Measurements from ENCODE around the gene USP6NL.
A peak's percentile ranks its signal among the peaks of the same experiment; 100 is the strongest.
"Not testable (repeated sequence)": the region's sequence is repeated elsewhere in the genome, so short reads cannot be mapped to it uniquely, and the experiment has no call there.

Gene USP6NL

DNA sequence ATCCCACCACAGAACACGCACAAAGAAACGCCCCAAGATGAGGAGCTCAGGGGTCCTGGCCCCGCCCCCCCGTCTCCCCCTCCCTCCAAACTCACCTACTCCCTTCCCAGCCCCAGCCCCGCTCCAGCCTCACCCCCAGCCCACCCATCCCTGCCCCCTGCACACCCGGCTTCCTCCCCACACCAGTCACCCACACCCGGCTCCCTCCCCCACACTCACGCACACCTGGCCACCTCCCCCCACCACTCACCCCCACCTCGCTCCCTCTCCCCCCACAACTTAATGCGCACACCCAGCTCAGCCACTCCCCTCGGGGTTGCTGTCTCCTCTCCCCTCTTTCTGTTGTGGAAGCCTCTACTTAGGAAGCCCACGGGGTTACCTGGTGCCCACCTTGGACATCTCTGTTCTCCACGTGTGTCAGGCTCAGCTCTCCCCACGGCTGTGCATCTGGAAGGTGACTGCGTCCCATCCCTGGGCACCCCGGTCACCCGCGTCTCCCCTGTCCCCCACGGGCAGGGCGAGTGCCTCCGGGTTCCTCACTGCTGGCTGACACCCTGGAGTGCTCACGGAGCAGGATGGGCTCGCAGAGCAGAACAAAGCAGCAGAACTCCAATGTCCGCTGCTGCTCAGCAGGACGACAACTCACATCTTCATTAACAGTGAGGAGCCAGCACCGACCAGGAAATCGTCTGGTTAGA lies 166.8 kb downstream of the USP6NL start:
- no peak for DNase-seq (ENCODE audit: low spot score)

DNA sequence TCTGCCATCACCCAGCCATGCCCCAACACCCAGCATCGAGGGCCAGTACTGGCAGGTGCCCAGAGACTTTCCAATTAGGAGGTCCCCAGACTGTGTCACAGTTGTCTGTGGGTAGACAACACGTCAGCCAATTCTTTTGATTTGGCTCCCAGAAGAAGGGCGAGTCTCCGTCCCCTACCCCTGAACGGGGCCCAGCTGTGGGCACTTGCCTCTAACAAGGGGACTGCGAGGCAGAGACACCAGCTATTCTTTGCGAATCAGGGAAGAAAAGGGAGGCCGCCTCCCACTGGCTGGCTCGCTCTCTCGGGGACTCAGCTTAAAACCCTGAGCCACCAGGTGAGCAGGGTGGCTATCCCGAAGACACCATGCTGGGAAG lies 167.3 kb downstream of the USP6NL start:
- no peak for DNase-seq (ENCODE audit: low spot score)

DNA sequence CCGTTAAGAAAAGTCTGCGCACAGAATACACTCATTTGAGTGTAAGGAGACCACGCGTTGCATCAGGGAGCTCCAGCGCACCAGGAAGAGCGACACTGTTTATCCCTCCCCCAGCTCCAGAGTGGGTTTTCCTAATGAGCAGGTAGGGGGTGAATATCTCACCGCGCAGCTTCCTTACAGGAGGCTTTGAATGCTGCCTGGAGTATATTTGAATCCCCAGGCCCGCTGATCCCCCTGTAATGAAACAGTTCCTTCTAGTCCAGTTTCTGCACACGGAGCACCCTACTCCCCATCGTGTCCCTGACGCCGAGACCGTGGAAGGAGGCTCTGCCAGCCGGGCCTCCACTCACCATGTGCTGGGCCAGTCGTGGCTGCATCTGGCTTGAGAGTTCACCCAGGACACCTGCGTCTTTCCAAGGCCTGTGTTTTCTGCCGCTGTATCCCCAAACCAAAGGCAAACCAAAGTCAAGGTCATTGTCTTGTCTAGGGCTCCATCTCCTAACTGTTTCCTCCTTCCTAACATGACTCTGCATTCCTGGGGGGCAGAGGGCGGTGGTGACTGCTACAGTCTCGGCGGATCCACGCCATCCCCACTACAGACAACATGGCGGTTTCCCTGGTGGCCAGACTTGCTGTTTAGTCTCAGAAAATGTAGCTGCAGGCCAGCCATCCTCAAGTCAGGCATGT lies 167.8 kb downstream of the USP6NL start:
- no peak for DNase-seq (ENCODE audit: low spot score)

DNA sequence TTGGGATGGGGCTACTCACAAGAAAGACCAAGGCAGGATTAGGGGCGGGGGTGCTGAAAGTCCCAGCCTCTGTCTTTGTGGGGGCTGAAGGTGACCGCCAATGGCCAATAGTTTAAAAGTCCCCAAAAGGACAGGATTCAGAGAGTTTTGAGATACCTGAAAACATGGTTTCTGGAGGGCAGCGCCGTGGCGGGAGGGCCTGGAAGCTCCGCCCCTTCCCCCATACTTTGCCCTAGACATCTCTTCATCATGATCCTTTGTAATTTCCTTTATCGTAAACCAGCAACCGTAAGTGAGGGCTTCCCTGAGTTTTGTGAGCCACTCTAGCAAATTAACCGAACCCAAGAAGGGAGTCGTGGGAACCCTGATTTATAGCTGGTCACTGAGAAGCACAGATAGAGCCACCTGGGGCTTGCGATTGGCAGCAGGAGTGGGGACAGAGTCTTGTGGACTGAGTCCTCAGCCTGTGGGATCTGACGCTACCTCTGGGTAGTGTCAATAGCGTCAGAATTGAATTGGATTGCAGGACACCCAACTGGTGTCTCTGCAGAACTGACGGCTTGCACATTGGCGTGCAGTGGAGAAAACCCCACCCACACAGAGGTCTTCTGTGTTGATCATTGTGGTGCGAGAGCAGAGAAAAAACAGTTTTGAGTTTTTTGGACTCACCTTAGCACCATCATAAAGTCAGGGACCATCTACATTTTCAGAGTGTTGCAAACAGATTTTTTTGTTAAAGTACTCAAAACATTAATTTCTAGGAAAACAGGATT lies 169.3 kb downstream of the USP6NL start:
- DNase-seq (ENCODE audit: low spot score), result no peak

DNA sequence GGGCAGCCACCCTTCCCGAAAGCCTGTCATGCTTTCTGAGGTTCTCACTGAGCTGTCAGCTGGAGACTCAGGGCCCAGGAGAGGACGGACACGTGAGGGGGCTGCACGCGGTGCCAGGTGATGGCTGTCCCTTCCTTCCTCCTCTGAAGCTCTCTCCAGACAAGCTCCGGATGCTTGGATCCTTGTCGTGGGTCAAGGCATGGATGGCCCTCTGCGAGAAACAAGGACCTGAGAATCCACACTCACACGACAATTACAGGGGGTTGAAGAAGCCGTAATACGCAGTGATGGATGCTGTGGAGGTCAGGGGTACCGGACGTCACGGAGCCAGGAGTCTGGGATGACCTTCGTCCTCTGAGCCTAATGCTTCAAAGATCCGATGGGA lies 170.3 kb downstream of the USP6NL start:
- DNase-seq (ENCODE audit: low spot score), result no peak

DNA sequence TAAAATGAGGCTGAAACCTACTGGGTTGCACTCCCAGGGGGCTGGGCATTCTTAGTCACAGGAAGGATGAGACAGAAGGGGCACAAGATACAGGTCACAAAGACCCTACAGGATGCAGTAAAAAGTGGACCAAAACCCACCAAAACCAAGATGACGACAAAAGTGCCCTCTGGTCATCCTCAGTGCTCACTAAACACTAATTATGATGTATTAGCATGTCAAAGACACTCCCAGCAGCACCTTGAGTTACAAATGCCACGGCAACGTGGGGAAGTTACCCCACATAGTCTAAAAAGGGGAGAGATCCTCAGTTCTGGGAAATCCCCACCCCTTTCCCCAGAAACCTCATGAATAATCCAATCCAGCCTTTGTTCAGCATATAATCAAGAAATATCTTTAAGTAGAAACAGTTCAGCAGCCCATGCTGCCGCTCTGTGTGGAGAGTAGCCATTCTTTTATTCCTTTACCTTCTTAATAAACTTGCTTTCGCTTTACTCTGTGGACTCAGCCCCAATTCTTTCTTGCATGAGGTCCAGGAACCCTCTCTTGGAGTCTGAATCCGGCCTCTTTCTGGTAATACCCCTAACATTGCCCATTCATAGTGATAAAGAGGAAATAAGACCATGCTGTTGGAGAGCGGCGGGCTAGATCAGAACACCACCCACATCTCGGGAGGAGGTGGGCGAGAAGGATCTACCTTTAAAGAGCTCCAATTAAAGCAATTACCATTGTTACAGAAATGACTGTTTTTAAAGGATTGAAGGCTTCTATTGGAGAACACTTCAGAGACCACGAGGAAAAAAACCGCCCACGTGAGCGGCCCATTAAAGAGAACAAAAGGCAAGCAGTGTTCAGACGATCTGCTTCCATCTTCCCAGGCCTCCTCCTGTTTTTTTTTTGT lies 170.9 kb downstream of the USP6NL start:
- DNase-seq (ENCODE audit: low spot score), result no peak

DNA sequence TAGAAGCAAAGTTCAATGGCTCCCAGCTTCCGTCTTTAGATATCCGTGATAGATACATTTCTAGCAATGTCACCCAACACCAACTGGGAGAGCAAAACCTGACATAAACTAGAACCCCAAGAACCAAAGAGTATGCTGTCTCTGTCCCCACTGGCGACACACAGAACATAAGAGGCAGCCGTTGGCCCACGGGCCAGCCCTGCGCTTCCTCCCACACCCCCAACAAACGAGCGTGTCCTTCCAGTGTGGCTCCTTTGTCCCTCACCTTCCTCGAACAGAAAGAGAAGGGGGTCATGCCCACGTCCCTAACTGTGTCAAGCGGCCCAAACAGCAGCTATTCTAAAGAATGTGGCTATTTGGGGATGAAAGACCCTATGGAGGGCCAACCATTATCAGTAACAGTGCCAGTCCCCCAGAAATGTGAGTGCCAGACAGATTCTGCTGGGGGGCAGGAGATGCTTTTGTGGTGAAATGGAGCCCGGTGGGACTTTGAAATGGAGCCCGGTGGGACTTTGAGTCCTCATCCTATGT lies 171.9 kb downstream of the USP6NL start:
- DNase-seq (ENCODE audit: low spot score), result no peak

DNA sequence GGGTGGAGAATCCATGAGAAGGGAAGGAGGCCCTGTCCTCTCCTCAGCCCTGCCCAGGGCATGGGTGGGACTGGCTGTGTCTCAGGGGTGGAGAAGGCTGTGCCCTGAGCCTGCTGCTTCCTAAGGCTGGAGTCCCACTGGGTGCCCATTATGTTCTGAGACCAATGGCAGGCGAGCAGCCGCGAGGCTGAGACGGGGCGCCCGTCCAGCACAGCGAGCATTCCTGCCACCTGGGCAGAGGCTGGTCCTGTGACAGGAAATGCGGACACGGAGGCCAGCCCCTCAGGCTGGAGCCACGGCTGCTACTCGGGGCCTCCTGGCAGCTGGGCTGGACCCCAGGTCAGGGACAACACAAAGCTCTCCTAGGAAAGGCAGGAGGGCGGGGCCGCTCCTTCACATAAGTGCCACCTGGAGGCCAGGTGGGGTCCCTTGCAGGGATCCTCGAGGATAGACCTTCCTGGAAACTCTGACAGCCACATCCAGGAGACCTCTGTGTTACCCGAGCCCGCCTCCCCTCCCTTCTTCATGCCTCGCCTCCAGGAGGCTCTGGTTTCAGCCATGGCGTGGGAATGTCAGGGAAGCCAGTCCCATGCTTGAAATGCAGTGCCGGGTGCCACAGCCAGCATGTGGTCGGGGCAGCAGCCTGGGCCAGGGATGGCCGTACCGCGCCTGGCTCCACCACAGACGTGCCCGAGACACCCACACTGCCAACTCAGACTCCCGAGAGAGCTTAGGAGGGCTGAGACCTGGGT lies 173.9 kb downstream of the USP6NL start:
- no peak for DNase-seq (ENCODE audit: low spot score)

DNA sequence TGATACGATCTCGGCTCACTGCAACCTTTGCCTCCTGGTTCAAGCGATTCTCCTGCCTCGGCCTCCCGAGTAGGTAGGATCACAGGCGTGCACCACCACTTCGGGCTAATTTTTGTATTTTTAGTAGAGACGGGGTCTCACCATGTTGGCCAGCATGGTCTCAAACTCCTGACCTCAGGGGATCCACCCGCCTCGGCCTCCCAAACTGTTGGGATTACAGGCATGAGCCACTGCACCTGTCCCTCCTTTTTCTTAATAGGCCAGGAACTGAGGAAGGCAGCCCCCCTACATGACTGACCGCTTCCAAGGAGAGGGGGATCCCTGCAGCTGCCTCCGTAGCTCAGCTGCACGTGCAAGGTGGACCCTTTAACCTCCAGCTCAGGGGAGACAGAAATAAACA lies 175.0 kb downstream of the USP6NL start:
- DNase-seq (ENCODE audit: low spot score), result not testable (repeated sequence)

DNA sequence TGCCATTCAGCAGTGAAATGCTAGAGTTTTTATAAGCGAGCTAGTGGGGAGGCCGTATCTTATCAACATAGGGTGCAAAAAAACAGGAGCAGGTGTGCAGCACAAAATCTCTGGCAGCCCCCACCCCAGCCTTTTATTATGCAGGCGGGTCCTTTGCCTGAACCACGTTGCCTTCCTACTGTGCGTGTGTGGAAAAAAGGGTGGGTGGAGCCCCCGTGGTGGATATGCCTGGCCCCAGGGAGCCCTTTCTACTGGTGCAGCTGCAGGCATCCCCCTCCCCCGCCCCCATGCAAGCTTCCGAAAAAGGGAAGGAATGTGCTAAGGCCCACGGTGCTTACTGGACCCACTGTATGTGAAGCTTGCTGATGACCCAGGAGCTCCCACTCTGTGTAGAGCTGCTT lies 175.9 kb downstream of the USP6NL start:
- no peak for DNase-seq (ENCODE audit: low spot score)

DNA sequence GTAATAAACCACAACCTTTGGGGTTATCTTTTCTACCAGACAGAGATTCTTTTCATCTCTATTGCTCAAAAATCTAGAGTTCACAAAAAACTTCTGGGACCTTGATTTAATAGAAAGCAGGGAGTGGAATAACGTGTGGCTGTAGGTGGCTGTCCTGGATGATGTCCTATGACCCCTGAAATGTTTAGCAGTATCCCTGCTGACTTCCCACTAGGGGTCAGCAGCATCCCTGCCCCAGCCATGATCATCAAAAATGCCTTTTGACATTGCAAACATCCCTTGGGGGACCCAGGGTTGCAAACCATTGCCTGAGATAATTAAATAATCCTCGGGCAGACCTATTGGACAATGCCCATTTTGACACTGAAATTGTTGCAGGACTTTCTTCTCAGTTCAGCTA lies 177.1 kb downstream of the USP6NL start:
- DNase-seq (ENCODE audit: low spot score), result no peak

DNA sequence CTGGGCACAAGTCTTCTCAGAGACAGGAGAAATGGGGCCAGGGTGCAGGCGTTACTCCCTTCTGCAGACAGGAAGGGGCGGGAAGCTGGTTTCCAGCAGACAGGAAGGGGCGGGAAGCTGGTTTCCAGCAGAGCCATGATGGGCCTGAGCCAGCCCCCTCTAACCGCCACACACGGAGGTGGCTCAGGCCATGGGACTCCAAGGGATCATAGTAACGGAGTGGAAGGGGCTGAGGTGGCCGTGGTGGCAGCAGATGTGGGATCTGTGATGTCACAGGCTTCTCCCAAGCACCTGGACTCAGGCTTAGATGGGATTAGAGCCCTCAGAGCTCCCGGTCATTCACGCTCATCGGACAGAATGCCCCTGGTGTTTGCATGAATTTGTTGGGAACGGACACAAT lies 177.8 kb downstream of the USP6NL start:
- no peak for DNase-seq (ENCODE audit: low spot score)

DNA sequence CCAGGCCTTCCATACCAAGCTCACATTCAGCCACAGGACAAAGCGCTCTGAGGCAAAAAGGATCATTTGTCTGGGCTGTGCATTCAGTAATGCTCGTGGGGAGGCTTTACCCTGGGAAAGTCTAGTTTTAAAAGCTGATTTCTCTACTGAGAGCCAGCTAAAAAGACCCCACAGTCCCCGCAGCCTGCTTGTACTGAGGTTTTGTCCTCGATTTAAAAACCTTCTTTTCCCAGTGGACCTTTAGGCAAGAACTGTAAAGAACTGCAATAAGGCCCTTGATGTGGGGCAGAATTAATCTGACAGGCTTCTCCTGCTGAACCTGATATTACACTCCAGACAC lies 180.3 kb downstream of the USP6NL start:
- DNase-seq (ENCODE audit: low spot score), result no peak

DNA sequence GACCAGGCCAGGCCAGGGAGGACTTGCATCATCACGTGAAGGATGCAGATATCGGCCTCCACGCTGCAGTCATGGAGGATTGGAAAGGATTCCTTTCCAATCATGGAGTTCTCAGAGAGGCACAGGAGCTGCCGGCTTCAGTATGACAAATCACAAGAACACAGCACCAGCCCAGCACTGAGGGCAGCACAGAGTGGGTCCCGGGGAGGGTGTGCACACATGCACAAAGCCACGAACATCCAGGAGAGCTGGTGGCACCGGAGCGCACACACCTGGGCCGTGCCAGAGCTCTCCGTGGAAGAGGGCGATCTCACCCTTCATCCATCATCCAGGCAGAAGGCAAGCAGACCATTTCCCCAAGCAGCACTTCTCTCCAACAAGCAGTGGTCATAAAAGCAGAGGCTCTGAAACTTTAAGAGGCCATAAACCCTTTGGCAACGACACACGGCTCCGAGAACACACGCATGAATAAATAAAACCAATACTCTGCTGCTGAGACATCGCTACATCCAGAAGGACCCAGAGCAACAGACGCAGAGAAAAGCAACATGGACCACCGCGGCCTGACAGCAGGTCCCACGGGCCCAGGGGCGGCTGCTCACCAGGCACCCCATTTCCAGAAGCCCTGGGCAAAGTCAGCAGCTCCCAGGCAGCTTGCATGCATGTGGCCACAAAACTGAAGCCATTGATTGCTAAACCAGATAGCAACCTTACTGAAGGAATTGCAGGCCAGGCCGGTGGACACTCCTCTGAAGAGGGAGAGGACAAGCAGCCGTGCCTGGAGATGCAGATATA lies 180.8 kb downstream of the USP6NL start:
- DNase-seq (ENCODE audit: low spot score), result no peak

DNA sequence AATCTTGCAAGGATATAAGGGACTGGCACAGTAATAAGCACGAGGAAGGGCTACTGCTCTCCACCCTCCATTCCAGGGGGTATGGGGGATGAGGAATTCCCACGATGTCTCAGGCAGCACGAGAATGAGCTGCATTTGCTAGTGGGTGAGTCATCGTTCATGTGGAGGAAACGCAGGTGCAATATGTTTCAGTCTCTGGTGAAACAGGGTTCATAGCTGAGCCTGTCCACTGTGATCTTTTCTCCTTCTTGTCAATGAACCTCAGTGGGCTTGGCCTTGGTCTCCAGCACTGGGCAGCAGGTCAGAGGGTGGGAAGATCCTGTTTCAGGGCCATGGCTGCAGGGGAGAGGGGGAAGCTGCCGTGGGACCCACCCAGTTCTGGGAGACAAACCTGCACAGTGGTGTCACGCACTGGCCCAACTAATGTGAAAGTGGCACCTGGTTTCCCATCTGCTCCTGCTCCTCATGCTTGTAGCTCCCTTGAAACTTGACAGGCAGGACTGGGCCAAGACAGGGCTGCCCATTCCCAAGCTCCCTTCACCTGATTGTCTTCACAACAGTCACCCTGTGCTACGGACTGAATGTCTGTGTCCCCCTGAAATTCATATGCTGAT lies 181.9 kb downstream of the USP6NL start:
- no peak for DNase-seq (ENCODE audit: low spot score)

DNA sequence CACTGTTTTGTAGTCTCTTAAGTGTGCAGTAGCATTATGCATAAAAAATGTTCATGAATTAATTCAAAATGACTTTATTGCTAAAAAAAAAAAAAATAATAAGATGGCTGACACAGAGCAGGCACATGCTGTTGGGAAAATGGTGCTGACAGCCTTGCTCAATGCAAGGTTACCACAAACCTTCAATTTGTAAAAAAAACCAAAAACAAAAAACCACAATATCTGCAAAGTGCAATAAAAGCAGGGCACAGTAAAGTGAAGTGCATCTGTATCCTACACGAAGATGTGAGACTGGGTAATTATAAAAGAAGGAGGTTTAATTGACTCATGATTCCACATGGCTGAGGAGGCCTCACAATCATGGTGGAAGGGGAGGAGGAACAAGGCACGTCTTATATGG lies 185.8 kb downstream of the USP6NL start:
- DNase-seq (ENCODE audit: low spot score), result no peak

DNA sequence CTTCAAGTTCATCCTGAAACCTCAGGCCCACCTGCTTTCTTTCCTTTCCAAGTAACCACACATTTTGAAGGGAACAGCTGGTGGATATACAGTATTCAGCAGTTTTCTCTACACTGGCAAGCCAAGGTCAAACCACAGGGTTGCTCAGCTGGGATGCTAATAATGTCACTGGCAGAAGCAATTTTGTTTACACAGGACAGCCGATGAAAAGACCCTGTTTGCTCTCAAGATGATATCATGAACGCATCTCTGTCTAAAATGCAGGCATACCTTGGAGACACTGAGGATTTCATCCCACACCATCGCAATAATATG lies 186.2 kb downstream of the USP6NL start:
- DNase-seq (ENCODE audit: low spot score), result no peak

DNA sequence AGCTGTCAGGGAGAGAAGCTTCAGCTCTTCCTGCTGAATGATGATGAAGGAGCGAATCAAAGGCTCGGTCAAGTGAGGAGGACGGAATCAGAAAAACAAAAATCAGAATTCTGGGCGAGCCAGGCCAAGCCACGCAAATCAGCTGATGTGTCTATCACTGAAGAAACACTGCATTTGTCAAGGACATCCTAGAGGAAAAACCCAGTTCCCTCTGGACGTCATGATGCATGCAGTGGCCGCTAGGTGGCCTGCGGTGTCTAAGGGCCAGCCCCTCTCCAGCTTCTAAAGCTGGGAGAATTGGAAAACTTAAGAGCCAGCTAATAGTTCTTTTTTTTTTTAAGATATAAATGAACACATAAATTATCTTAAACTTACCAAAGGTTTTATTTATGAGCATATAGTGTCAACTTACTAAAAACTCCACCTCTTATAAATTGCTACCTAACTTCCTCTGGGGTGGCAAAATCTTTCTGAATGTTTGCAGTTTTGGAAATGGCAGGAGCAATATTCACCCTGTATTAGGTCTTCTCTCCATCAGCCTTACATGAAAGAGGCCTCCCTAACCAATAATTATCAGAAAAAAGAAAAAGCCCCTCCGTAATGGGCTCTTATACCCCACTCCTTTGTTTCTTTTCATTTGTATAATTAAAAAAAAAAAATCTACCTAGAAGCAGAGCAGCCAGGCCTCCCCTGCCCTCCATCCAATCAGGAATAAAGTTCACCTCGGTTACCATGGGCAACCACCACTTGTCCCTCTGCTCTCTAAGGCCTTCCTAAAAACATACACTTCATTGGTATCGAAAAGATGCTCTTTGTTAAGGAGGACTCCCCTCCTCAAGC lies 186.8 kb downstream of the USP6NL start:
- DNase-seq (ENCODE audit: low spot score), result peak; percentile 44

DNA sequence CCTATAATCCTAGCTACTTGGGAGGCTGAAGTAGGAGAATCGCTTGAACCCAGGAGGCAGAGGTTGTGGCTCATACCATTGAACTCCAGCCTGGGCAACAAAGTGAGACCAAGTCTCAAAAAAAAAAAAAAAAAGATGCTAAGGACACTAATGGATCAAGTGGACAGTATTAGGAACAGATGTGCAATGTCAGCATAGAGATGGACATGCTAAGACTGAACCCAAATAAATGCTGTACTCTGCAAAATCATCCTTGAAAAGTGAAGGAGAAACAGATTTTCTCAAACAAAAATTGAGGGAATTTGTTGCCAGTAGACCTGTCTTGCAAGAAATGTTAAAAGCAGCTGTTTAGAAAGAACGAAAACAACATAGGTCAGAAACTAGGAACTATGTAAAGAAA lies 194.5 kb downstream of the USP6NL start:
- no peak for DNase-seq (ENCODE audit: low spot score)

All from cerebellar cortex (tissue), 1 donor.